ENCODE results near the gene FOSB. TPM values are rescaled to one million over a fixed set of nuclear protein-coding genes. Genes with fewer than 3 reads are reported as not detected.

Gene FOSB
- polyA plus RNA-seq, 1 donor = 250 TPM

GRCh38 chr19:45484273-45484945 is 16.6 kb downstream of the FOSB start:
- 100% methylated on average over 1 of the region's 13 CpGs for WGBS (ENCODE audit: insufficient coverage, low lambda C conversion rate)
- no peaks in the 10 kb centered on the region for H3K27me3 ChIP-seq (ENCODE audit: control insufficient read depth, insufficient read depth, low read length)
- H3K9me3 ChIP-seq (ENCODE audit: control insufficient read depth, low read depth, low read length) = no peaks in the 10 kb centered on the region
- no peaks in the 10 kb centered on the region for H3K4me1 ChIP-seq (ENCODE audit: control insufficient read depth, insufficient read depth, low read length)
- H3K4me3 ChIP-seq (ENCODE audit: low read length) = no peak overlapping the region
- no peak overlapping the region for H3K27ac ChIP-seq (ENCODE audit: low read length)
- H3K36me3 ChIP-seq (ENCODE audit: control insufficient read depth, insufficient read depth, low read length) = no peaks in the 10 kb centered on the region
- no peak for DNase-seq

- peak; percentile 89 to 94 for DNase-seq
- Histone ChIP-seq H3K9me3 (ENCODE audit: control insufficient read depth, low read depth, low read length) (no peaks in the 10 kb centered on the region), H3K27me3 (ENCODE audit: control insufficient read depth, insufficient read depth, low read length) (no peaks in the 10 kb centered on the region), H3K27ac (ENCODE audit: low read length) (no peak overlapping the region), H3K36me3 (ENCODE audit: control insufficient read depth, insufficient read depth, low read length) (no peaks in the 10 kb centered on the region), H3K4me1 (ENCODE audit: control insufficient read depth, insufficient read depth, low read length) (no peaks in the 10 kb centered on the region), H3K4me3 (ENCODE audit: low read length) (peak overlapping the region; percentile 48)
- WGBS (ENCODE audit: insufficient coverage, low lambda C conversion rate) = no CpG with 5 or more reads among the region's 35 CpGs
These were observed 17.7 kb downstream of the FOSB start for GRCh38 chr19:45485305-45486077.

GRCh38 chr19:45488708-45489107 is 20.9 kb downstream of the FOSB start:
- no peak overlapping the region for H3K4me3 ChIP-seq (ENCODE audit: low read length)
- H3K27me3 ChIP-seq (ENCODE audit: control insufficient read depth, insufficient read depth, low read length) = peaks cover 5% of the 10 kb centered on the region
- H3K36me3 ChIP-seq (ENCODE audit: control insufficient read depth, insufficient read depth, low read length) = no peaks in the 10 kb centered on the region
- H3K4me1 ChIP-seq (ENCODE audit: control insufficient read depth, insufficient read depth, low read length) = peaks cover 3% of the 10 kb centered on the region
- peaks cover 3% of the 10 kb centered on the region for H3K9me3 ChIP-seq (ENCODE audit: control insufficient read depth, low read depth, low read length)
- no peak for DNase-seq
- no CpG with 5 or more reads among the region's 15 CpGs for WGBS (ENCODE audit: insufficient coverage, low lambda C conversion rate)
- H3K27ac ChIP-seq (ENCODE audit: low read length) = no peak overlapping the region

GRCh38 chr19:45489216-45489855 is 21.5 kb downstream of the FOSB start:
- WGBS (ENCODE audit: insufficient coverage, low lambda C conversion rate) = 80% methylated on average over 1 of the region's 20 CpGs

GRCh38 chr19:45492137-45492626 is 24.4 kb downstream of the FOSB start:
- H3K27me3 ChIP-seq (ENCODE audit: control insufficient read depth, insufficient read depth, low read length) = peaks cover 31% of the 10 kb centered on the region
- H3K36me3 ChIP-seq (ENCODE audit: control insufficient read depth, insufficient read depth, low read length) = no peaks in the 10 kb centered on the region
- peaks cover 6% of the 10 kb centered on the region for H3K9me3 ChIP-seq (ENCODE audit: control insufficient read depth, low read depth, low read length)
- no peak overlapping the region for H3K27ac ChIP-seq (ENCODE audit: low read length)
- DNase-seq = no peak
- no CpG with 5 or more reads among the region's 5 CpGs for WGBS (ENCODE audit: insufficient coverage, low lambda C conversion rate)
- peaks cover 10% of the 10 kb centered on the region for H3K4me1 ChIP-seq (ENCODE audit: control insufficient read depth, insufficient read depth, low read length)
- no peak overlapping the region for H3K4me3 ChIP-seq (ENCODE audit: low read length)

More at GRCh38 chr19:45489216-45489855, 21.5 kb downstream of the FOSB start:
- Histone ChIP-seq H3K4me1 (ENCODE audit: control insufficient read depth, insufficient read depth, low read length) (peaks cover 3% of the 10 kb centered on the region), H3K27ac (ENCODE audit: low read length) (no peak overlapping the region), H3K27me3 (ENCODE audit: control insufficient read depth, insufficient read depth, low read length) (peaks cover 6% of the 10 kb centered on the region), H3K36me3 (ENCODE audit: control insufficient read depth, insufficient read depth, low read length) (no peaks in the 10 kb centered on the region), H3K9me3 (ENCODE audit: control insufficient read depth, low read depth, low read length) (peaks cover 3% of the 10 kb centered on the region), H3K4me3 (ENCODE audit: low read length) (no peak overlapping the region)
- no peak for DNase-seq

GRCh38 chr19:45492627-45493470 is 25.1 kb downstream of the FOSB start:
- Histone ChIP-seq H3K4me1 (ENCODE audit: control insufficient read depth, insufficient read depth, low read length) (peaks cover 13% of the 10 kb centered on the region), H3K4me3 (ENCODE audit: low read length) (peak overlapping the region; percentile 46), H3K9me3 (ENCODE audit: control insufficient read depth, low read depth, low read length) (peaks cover 6% of the 10 kb centered on the region), H3K27ac (ENCODE audit: low read length) (peak overlapping the region; percentile 11), H3K27me3 (ENCODE audit: control insufficient read depth, insufficient read depth, low read length) (peaks cover 38% of the 10 kb centered on the region), H3K36me3 (ENCODE audit: control insufficient read depth, insufficient read depth, low read length) (no peaks in the 10 kb centered on the region)
- 30% methylated on average over 2 of the region's 32 CpGs for WGBS (ENCODE audit: insufficient coverage, low lambda C conversion rate)
- DNase-seq = peak in 1 of 2 donors; percentile 52

- H3K27ac ChIP-seq (ENCODE audit: low read length) = no peak overlapping the region
- peaks cover 53% of the 10 kb centered on the region for H3K27me3 ChIP-seq (ENCODE audit: control insufficient read depth, insufficient read depth, low read length)
- no peaks in the 10 kb centered on the region for H3K36me3 ChIP-seq (ENCODE audit: control insufficient read depth, insufficient read depth, low read length)
- peaks cover 23% of the 10 kb centered on the region for H3K4me1 ChIP-seq (ENCODE audit: control insufficient read depth, insufficient read depth, low read length)
- no CpG with 5 or more reads among the region's 39 CpGs for WGBS (ENCODE audit: insufficient coverage, low lambda C conversion rate)
- peaks cover 18% of the 10 kb centered on the region for H3K9me3 ChIP-seq (ENCODE audit: control insufficient read depth, low read depth, low read length)
- DNase-seq = no peak
- no peak overlapping the region for H3K4me3 ChIP-seq (ENCODE audit: low read length)
These were observed 26.6 kb downstream of the FOSB start for GRCh38 chr19:45494261-45494916.

- H3K4me1 ChIP-seq (ENCODE audit: control insufficient read depth, insufficient read depth, low read length) = peaks cover 27% of the 10 kb centered on the region
- no peak overlapping the region for H3K27ac ChIP-seq (ENCODE audit: low read length)
- peaks cover 59% of the 10 kb centered on the region for H3K27me3 ChIP-seq (ENCODE audit: control insufficient read depth, insufficient read depth, low read length)
- peaks cover 20% of the 10 kb centered on the region for H3K9me3 ChIP-seq (ENCODE audit: control insufficient read depth, low read depth, low read length)
- 79% methylated on average over 2 of the region's 5 CpGs for WGBS (ENCODE audit: insufficient coverage, low lambda C conversion rate)
- DNase-seq = no peak
- no peak overlapping the region for H3K4me3 ChIP-seq (ENCODE audit: low read length)
- no peaks in the 10 kb centered on the region for H3K36me3 ChIP-seq (ENCODE audit: control insufficient read depth, insufficient read depth, low read length)
These were observed 27.4 kb downstream of the FOSB start for GRCh38 chr19:45495178-45495577.

- Histone ChIP-seq H3K4me3 (ENCODE audit: low read length) (peak overlapping the region; percentile 67), H3K9me3 (ENCODE audit: control insufficient read depth, low read depth, low read length) (peaks cover 20% of the 10 kb centered on the region), H3K27me3 (ENCODE audit: control insufficient read depth, insufficient read depth, low read length) (peaks cover 63% of the 10 kb centered on the region), H3K27ac (ENCODE audit: low read length) (no peak overlapping the region), H3K4me1 (ENCODE audit: control insufficient read depth, insufficient read depth, low read length) (peaks cover 27% of the 10 kb centered on the region), H3K36me3 (ENCODE audit: control insufficient read depth, insufficient read depth, low read length) (no peaks in the 10 kb centered on the region)
- WGBS (ENCODE audit: insufficient coverage, low lambda C conversion rate) = no CpG with 5 or more reads among the region's 54 CpGs
- DNase-seq = peak in 1 of 2 donors; percentile 49
These were observed 28.7 kb downstream of the FOSB start for GRCh38 chr19:45496349-45496953.

Data from large intestine (tissue), 3 donors.